HG03175 (cell line): ENCODE data around the gene METTL26.

ENCODE experiments used
- ATAC-seq: cut with Tn5 transposase; IDR thresholded peaks from one replicate; pipeline ENCODE4 v1.9.1; 2021; ENCODE audit warnings: mild to moderate bottlenecking, moderate library complexity; ENCODE audit not compliant: unreplicated experiment

Gene METTL26

DNA sequence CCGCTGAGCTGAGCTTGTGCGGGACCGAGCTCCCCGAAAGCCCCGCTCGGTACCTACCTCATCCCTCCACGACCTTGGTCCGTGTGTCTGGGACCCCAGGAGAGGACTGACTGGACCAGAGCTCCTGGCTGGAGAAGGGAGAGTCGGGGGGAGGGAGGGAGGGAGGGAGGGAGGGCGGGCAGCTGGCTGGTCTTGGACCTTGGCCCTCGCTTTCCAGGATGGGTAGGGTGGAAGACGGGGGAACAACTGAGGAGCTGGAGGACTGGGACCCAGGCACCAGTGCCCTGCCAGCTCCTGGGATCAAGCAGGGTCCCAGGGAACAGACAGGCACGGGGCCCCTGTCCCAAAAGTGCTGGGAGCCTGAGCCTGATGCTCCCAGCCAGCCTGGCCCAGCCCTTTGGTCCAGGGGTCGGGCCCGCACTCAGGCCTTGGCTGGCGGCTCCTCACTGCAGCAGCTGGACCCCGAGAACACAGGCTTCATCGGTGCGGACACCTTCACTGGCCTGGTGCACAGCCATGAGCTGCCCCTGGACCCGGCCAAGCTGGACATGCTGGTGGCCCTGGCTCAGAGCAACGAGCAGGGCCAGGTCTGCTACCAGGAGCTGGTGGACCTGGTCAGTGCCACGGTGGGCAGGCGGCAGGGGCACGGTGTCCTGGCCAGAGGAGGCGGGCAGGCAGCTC is 39.9 kb upstream of the METTL26 start:
- no peak for ATAC-seq

DNA sequence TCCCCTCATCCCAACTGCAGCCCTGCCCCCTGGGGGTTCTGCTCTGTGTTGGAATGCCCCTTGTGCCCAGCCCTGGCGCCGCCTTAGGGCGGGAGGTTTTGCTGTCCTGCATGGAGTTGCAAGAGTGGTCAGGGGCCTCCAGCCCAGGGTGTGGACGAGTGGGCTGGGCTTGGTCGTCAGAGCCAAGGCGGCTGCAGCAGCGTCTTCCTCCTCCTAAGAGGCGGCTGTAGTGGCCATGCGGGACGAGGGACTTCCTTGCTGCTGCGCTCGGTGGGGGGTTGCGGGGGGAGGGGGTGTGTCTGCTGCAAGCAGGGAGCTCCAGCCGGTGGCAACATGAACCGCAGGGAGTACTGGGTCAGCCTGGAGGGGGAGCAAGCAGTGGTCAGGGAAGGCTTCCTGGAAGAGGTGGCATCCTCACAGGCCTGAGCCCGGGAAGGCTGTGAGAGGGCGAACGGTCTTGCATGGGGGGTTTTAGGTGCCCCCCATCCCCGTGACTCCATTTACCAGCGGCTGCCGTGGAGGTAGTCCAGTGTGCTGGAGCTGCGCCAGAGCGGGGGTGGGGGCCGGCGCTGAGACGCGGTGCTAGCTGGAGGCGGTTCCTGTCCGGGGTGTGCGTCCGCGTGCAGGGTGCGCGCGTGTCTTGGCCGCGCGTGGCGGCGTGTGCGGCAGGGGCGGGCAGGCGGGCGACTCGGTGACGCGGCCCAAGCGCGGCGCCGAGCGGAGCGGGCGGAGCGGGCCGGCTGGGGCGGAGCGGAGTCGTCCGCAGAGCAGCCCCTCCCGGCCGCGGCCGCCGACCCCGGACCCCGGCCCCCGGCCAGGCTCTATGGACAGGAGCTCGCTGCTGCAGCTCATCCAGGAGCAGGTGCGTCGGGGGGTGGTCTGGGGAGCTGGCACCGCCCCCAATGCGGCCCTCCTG is 39.1 kb upstream of the METTL26 start, which contains the start of gene RHBDL1:
Gene RHBDL1, plus strand, starts transcription at position 704 of the 916 bp plus-strand sequence. Its CDS starts 120 bp downstream, at position 824.
- no peak for ATAC-seq

DNA sequence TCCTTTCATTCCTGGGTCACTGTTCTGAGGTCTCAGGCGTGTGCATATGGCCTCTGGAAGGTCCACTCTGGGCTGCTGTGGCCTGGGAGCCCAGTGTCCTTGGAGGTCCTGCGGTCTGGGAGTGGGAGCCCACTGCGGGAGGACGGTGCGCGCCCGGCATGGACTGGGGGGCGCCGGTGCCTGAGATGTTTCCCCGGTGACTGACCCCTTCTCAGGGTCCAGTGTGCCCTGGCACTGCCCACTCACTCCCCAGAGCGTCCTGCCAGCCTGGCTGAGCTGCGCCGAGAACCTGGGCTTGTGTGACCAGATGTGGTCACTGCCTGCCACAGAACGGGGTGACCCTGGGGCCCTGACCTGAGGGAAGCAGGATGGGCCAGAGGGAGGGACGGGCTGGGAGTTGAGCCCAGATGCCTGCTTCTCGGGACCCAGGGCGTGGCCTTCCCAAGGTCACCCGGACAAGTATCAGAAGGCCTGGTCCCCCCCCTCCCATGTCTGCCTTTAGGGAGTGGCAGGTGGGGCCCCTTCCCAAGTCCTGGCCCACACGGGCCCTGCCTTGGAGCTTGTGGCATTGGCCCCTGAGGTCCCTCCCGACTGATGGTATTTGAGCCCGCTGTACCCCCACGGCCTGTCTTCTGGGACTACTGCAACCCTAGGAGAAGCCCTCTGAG is 38.2 kb upstream of the METTL26 start:
- ATAC-seq = no peak

DNA sequence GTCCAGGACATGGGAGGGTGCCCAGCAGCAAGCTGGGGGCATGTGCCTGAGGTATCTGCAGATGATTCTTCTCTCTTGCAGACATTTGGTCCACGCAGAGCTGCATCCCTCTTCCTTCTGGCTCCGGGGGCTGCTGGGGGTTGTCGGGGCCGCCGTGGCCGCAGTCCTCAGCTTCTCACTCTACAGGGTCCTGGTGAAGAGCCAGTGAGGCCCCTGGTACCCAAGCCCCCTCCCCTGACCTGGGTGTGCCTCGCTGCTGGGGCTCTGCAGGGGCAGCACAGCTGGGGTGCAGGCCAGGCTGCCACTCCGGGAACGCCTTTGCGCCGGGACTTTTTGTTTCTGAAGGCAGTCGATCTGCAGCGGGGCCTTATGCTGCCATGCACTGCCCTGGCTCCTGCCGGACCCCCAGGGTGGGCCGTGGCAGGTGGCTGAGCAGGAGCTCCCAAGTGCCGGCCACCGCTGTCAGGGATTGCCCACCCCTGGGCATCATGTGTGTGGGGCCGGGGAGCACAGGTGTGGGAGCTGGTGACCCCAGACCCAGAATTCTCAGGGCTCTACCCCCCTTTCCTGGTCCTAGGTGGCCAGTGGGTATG is 37.4 kb upstream of the METTL26 start:
- ATAC-seq = no peak

DNA sequence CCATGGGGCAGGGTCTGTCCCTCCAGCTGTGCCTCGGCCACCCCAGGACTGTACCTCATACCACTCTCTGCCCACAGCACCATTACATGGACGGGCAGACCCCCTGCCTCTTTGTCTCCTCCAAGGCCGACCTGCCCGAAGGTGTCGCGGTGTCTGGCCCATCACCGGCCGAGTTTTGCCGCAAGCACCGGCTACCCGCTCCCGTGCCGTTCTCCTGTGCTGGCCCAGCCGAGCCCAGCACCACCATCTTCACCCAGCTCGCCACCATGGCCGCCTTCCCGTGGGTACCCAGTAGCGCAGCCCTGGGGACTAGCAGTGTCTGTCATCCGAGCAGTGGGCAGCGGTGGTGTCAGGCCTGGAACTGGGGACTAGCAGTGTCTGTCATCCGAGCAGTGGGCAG is 36.7 kb upstream of the METTL26 start:
- no peak for ATAC-seq

DNA sequence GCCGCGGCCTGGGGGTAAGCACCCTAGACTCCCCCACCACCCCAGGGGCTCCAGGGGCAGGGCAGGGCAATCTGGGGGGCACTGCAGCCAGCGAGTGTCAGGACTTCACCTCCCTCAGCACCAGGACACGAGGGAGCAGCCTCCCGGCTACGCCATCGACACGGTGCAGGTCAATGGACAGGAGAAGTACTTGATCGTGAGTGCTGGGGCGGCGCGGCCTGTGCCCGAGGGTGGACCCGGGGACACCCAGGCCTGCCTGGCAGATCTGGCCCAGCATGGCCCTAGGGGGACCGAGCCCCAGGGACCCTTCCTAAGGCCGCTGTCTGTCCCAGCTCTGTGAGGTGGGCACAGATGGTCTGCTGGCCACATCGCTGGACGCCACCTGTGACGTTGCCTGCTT is 36.3 kb upstream of the METTL26 start:
- no peak for ATAC-seq

DNA sequence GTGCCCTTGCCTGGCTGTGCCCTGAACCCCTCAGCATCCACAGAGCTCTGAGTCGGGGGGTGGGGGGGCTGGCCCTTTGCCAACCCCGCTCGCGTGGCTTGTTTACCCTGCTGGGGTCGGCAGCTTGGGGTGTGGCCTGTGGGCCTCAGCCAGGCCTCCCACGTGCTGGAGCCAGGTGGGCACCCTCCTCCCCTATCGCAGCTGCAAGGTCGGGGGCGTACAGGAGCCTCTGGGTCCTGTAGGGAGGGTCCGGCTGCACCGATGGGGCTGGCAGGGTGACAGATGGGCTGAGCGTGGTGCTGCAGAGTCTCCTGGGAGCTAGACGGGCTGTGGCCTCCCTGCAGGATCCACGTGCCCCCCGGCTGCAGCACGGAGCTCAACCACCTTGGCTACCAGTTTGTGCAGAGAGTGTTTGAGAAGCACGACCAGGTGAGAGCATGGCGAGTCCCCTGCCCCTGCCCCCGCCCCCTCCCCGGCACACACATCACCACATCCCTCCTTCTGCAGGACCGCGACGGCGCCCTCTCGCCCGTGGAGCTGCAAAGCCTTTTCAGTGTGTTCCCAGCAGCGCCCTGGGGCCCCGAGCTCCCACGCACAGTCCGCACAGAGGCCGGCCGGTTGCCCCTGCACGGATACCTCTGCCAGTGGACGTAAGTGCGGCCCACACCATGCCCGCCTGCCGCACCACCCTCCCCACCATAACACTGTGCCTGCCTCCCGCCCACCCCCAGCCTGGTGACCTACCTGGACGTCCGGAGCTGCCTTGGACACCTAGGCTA is 35.4 kb upstream of the METTL26 start:
- ATAC-seq = no peak

DNA sequence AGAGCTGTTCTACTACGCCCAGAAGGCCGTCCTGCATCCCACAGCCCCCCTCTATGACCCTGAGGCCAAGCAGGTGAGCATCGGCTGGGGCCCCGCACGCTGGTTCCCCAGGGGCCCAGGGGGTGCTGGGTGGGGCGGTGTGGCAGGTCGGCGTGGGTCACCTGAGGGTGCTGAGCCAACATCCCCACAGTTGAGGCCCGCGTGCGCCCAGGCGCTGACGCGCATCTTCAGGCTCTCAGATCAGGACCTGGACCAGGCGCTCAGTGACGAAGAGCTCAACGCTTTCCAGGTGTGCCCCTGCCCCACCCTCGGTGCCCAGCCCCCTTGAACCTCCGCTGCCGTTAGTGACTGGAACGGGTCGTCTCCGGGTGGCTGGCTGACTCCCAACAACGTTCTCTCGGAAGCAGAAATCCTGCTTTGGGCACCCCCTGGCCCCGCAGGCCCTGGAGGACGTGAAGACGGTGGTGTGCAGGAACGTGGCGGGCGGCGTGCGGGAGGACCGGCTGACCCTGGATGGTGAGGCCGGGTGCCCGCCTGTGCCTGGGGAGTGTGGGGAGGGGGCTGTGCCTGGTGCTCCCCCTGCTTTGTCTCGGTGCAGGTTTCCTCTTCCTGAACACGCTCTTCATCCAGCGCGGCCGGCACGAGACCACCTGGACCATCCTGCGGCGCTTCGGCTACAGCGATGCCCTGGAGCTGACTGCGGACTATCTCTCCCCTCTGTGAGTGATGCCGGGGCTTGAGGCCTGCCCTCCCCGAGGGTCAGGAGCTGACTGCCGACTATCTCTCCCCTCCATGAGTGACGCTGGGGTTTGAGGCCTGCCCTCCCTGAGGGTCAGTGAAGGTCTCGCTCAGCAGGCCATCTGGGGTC is 34.6 kb upstream of the METTL26 start:
- no peak for ATAC-seq

DNA sequence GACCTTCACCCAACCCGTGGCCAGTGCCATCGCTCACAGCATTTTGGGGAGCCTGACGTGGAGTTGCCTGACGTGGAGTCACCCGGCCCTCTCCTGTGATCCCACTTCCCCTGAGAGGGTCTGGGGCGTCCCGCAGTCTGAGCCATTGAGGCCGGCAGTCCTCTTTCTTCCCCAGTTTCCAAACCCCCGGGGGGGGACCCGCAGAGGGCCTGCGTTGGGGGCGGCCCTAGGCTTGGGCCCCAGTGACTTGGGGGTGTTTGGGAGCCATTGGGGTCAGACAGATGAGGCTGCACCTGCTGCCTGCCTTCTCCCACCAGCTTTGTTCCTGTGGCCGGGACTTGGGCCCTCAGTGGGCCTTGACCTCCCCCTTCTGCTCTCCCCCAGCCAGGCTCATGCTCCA is 33.6 kb upstream of the METTL26 start:
- ATAC-seq = no peak

DNA sequence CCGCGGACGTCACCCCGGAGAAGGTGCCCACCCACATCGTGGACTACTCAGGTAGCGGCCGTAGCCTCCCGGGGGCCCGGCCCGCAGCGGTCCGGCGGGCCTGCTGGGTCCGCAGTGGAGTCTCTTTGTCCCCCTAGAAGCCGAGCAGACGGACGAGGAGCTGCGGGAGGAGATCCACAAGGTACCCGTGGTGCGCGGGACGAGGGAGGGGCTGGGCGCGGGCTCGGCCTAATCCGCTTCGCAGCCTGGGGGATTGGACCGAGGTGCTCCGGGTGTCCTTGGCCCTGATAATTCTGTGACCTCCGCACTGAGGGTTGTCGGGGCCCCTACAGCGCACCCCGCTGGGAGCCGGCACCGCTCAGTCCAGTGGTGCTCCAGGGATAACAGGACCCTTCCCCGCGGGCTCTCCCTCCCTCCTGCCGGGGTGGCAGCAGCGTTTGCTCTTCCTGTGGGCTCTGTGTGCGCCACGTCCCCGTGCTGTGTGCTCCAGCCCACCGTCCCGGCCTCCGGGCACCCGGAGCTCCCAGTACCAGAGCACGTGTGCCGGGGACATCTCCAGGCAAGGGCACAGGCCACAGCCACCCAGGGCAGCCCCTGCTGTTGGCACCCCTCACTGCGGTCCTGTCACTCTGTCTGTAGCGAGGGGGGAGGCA is 32.5 kb upstream of the METTL26 start:
- peak; percentile 17 for ATAC-seq

DNA sequence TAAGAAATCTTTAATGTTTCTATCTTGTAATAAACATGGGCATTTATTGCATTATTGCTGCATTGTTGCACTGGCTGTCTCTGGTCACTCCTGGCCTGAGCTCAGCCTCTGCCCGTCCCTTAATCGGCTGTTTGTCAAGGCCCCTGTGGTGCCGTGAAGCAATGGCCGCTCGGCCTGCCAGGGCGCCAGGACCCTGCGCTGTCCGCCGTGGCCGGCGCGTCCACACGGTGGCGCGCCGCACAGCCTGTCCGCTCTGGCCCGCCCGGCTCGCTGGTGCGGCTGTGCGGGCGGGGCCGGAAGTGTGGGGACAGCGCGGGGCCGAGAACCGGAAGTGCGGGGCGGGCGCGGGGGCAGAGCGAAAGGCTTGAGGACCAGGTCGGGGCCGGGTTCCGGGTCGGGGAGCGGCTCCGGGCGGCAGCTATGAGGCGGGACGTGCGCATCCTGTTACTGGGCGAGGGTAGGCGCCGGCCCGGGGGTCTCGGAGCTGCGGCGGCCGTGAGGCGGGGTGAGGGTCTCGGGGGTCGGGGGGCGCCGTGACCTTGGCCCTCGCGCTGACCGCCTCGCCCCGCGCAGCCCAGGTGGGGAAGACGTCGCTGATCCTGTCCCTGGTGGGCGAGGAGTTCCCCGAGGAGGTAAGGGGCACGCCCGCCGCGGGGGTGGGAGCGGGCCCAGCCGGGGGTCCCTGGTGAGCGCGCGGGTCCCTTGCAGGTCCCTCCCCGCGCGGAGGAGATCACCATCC is 31.8 kb upstream of the METTL26 start, which contains the start of gene RHOT2:
Gene RHOT2, plus strand, starts transcription at position 353 of the 739 bp plus-strand sequence. Its CDS starts 68 bp downstream, at position 421.
- peak; percentile 89 for ATAC-seq

DNA sequence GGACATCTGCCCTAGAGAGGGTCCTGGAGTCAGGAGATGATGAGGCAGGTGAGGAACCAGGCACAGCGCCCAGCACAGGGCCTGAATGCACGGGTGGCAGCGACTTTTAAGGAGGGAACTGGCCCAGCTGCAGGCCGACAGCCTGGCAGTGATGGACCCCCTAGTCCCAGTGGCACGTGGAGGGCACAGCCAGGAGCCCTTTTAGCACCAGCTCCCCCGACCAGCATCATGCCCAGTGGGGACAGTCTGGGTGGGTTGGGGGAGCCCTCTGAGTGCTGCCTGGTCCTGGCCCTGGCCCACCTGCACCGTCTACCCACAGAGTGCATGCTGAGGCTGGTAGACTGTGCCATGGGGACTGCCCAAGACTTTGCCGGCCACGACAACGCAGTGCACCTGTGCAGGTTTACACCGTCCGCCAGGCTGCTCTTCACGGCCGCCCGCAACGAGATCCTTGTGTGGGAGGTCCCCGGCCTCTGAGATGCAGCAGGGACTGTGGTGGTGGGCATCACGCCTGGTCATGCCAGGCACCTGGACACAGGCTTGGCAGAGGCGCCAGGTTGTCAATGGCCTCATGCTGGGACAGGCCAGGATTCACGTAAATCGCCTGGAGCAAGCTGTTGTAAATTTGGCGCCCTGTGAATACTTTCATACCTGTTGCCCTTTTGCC is 31.1 kb upstream of the METTL26 start:
- no peak for ATAC-seq

DNA sequence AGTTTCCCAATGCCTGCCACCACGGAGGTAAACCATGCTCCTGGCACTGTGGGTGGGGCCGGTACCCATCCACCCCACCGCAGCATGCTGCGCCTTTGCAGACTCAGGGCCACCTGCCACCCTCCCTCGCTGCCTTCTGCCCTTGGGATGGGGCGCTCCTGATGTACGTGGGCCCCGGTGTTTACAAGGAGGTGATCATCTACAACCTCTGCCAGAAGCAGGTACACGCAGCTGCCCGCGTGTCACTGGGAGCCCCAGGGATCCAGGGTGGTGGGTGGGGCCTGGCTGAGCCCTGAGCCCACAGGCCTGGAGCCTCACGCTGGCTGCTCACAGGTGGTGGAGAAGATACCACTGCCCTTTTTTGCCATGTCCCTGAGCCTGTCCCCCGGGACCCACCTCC is 30.5 kb upstream of the METTL26 start:
- no peak for ATAC-seq

DNA sequence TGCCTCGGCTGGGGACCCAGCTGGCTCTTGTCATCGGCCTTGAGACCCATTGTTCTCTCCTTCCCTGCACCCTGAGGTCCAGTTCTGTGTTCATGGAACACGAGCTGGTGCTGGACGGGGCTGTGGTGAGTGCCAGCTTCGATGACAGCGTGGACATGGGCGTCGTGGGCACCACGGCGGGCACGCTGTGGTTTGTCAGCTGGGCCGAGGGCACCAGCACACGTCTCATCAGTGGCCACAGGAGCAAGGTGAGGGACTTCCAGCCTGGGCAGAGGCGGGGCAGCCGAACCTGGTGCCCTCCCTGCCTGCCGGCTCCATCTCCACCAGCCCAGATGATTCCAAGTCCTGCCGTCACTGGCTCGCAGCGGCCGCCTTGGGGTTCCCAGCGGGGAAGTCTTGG is 26.5 kb upstream of the METTL26 start:
- ATAC-seq = no peak

DNA sequence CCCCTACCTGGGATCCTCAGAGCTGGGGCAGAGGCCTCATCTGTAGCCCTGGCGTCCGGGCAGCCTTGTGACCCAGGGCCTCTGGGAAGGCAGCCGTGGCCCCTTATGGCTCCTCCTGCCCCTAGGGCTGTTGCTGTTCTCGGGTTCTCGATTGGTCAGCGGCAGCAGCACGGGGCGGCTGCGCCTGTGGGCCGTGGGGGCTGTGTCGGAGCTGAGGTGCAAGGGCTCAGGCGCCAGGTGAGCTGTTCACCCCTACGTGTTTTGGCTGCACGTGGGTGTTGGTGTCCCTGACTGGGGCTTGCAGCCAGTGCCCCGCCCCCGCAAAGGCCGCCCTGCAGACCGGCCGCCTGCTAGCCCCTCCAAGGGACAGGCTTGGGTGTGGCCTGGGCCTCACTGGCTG is 26.0 kb upstream of the METTL26 start:
- no peak for ATAC-seq

DNA sequence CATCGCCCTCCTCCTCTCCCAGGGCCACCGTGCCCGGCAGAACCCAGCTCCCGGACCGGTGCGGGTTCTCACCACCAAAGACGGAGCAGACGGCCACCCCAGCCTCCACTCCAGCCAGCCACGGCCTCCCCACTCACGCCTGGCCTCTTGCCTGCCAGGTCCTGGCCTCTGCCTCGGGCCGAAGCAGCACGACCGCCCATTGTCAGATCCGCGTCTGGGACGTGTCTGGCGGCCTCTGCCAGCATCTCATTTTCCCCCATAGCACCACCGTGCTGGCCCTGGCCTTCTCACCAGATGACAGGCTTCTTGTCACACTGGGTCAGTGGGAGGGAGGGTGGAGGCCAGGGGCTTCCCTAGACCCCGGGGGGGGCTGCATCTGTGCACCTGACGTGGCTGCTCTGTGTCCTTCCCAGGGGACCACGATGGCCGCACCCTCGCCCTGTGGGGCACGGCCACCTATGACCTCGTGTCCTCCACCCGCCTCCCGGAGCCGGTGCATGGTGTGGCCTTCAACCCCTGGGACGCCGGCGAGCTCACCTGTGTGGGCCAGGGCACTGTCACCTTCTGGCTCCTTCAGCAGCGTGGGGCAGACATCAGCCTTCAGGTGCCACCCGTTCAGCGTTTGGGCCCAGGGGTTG is 25.2 kb upstream of the METTL26 start:
- no peak for ATAC-seq
